SK-N-SH treated with all-trans-retinoic acid at 6 μM for 48 hours (cell line): Measurements from ENCODE around the gene CPLX1.

Source experiments
- ATAC-seq: fragments of 200-7000 bp; cut with Tn5 transposase; 3 replicates; pipeline ENCODE4 v1.9.1; 2020; ENCODE audit warnings: mild to moderate bottlenecking, moderate library complexity
- ARNTL ChIP-seq: fragments of 450-650 bp; formaldehyde crosslinking; IDR thresholded peaks from 2 replicates; pipeline ENCODE4 v1.5.0; 2020; ENCODE audit warnings: low read depth, mild to moderate bottlenecking, moderate library complexity, borderline replicate concordance
- BACH2 ChIP-seq: fragments of 250-450 bp; sonication (Bioruptor Pico); IDR thresholded peaks from 2 replicates; pipeline ENCODE4 v1.9.0; 2021; ENCODE audit warnings: mild to moderate bottlenecking, borderline replicate concordance
- CSDC2 ChIP-seq: fragments of 250-450 bp; sonication (Bioruptor Pico); IDR thresholded peaks from 2 replicates; pipeline ENCODE4 v1.5.0; 2020; ENCODE audit warnings: mild to moderate bottlenecking, moderate library complexity
- ESRRG ChIP-seq: fragments of 250-450 bp; sonication (Bioruptor Pico); IDR thresholded peaks from 2 replicates; pipeline ENCODE4 v1.6.1; 2021; ENCODE audit warnings: mild to moderate bottlenecking
- ISL1 ChIP-seq: fragments of 250-450 bp; sonication (Bioruptor Pico); IDR thresholded peaks from 2 replicates; pipeline ENCODE4 v2.1.2; 2022; ENCODE audit warnings: mild to moderate bottlenecking, moderate library complexity
- OSR1 ChIP-seq: fragments of 250-450 bp; sonication (Bioruptor Pico); IDR thresholded peaks from 2 replicates; pipeline ENCODE4 v1.8.0; 2022; ENCODE audit warnings: moderate library complexity, mild to moderate bottlenecking, inconsistent platforms
- PATZ1 ChIP-seq: fragments of 250-450 bp; sonication (Bioruptor Pico); IDR thresholded peaks from 2 replicates; pipeline ENCODE4 v1.8.0; 2020; ENCODE audit warnings: mild to moderate bottlenecking, moderate library complexity, borderline replicate concordance
- PPARA ChIP-seq: fragments of 250-450 bp; sonication (Bioruptor Pico); IDR thresholded peaks from 2 replicates; pipeline ENCODE4 v1.5.0; 2020; ENCODE audit warnings: mild to moderate bottlenecking, borderline replicate concordance
- RARB ChIP-seq: fragments of 250-450 bp; sonication (Bioruptor Pico); IDR thresholded peaks from 2 replicates; pipeline ENCODE4 v1.8.0; 2021; ENCODE audit warnings: mild to moderate bottlenecking, moderate library complexity
- SNAI2 ChIP-seq: fragments of 250-450 bp; sonication (Bioruptor Pico); IDR thresholded peaks from 2 replicates; pipeline ENCODE4 v1.5.0; 2020; ENCODE audit warnings: mild to moderate bottlenecking, moderate library complexity
- TOX ChIP-seq: fragments of 250-450 bp; sonication (Bioruptor Pico); IDR thresholded peaks from 2 replicates; pipeline ENCODE4 v1.8.0; 2021; ENCODE audit warnings: mild to moderate bottlenecking, moderate library complexity, borderline replicate concordance
- TSHZ2 ChIP-seq: fragments of 250-450 bp; sonication (Bioruptor Pico); IDR thresholded peaks from 2 replicates; pipeline ENCODE4 v1.5.0; 2020; ENCODE audit warnings: mild to moderate bottlenecking, moderate library complexity
- ZFP3 ChIP-seq: fragments of 250-450 bp; sonication (Bioruptor Pico); IDR thresholded peaks from 2 replicates; pipeline ENCODE4 v1.5.0; 2020; ENCODE audit warnings: mild to moderate bottlenecking, moderate library complexity
- ZFP30 ChIP-seq: fragments of 450-650 bp; formaldehyde crosslinking; IDR thresholded peaks from 2 replicates; pipeline ENCODE4 v1.5.0; 2022; ENCODE audit warnings: mild to moderate bottlenecking, moderate library complexity
- ZNF565 ChIP-seq: fragments of 450-650 bp; formaldehyde crosslinking; conservative IDR thresholded peaks from 2 replicates; pipeline ENCODE4 v1.5.0; 2020; ENCODE audit warnings: low read depth, mild to moderate bottlenecking, moderate library complexity
- ZNF8 ChIP-seq: fragments of 450-650 bp; formaldehyde crosslinking; IDR thresholded peaks from 2 replicates; pipeline ENCODE4 v1.5.0; 2020; ENCODE audit warnings: mild to moderate bottlenecking, moderate library complexity
- TF ChIP-seq, protein P1 (sequence below): fragments of 250-450 bp; sonication (Bioruptor Pico); IDR thresholded peaks from 2 replicates; pipeline ENCODE4 v1.5.1; 2020; ENCODE audit warnings: low read depth, mild to moderate bottlenecking, moderate library complexity
- TF ChIP-seq, protein P2 (sequence below): fragments of 250-450 bp; sonication (Bioruptor Pico); IDR thresholded peaks from 2 replicates; pipeline ENCODE4 v1.5.1; 2021; ENCODE audit warnings: mild to moderate bottlenecking, moderate library complexity
- TF ChIP-seq, protein P3 (sequence below): fragments of 250-450 bp; sonication (Bioruptor Pico); IDR thresholded peaks from 2 replicates; pipeline ENCODE4 v1.8.0; 2021; ENCODE audit warnings: low read depth, mild to moderate bottlenecking, moderate library complexity, borderline replicate concordance

Gene CPLX1

GRCh38 chr4:856225-856901, 30.4 kb upstream of the CPLX1 start:
- TF ChIP-seq OSR1 (no peak), ZNF8 (no peak), PATZ1 (CRISPR knock-in tag) (no peak), CSDC2 (no peak), BACH2 (CRISPR knock-in tag) (no peak), ISL1 (no peak), TSHZ2 (CRISPR knock-in tag) (no peak), RARB (CRISPR knock-in tag) (no peak), ZFP30 (CRISPR knock-in tag) (no peak), ARNTL (no peak), PPARA (CRISPR knock-in tag) (no peak), SNAI2 (CRISPR knock-in tag) (no peak), ZNF565 (CRISPR knock-in tag) (no peak)
- TF ChIP-seq, protein P1, sequence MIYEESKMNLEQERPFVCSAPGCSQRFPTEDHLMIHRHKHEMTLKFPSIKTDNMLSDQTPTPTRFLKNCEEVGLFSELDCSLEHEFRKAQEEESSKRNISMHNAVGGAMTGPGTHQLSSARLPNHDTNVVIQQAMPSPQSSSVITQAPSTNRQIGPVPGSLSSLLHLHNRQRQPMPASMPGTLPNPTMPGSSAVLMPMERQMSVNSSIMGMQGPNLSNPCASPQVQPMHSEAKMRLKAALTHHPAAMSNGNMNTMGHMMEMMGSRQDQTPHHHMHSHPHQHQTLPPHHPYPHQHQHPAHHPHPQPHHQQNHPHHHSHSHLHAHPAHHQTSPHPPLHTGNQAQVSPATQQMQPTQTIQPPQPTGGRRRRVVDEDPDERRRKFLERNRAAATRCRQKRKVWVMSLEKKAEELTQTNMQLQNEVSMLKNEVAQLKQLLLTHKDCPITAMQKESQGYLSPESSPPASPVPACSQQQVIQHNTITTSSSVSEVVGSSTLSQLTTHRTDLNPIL (CRISPR knock-in tag), result no peak
- TF ChIP-seq, protein P2, sequence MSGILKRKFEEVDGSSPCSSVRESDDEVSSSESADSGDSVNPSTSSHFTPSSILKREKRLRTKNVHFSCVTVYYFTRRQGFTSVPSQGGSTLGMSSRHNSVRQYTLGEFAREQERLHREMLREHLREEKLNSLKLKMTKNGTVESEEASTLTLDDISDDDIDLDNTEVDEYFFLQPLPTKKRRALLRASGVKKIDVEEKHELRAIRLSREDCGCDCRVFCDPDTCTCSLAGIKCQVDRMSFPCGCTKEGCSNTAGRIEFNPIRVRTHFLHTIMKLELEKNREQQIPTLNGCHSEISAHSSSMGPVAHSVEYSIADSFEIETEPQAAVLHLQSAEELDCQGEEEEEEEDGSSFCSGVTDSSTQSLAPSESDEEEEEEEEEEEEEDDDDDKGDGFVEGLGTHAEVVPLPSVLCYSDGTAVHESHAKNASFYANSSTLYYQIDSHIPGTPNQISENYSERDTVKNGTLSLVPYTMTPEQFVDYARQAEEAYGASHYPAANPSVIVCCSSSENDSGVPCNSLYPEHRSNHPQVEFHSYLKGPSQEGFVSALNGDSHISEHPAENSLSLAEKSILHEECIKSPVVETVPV, result no peak
- no peak for ATAC-seq

DNA sequence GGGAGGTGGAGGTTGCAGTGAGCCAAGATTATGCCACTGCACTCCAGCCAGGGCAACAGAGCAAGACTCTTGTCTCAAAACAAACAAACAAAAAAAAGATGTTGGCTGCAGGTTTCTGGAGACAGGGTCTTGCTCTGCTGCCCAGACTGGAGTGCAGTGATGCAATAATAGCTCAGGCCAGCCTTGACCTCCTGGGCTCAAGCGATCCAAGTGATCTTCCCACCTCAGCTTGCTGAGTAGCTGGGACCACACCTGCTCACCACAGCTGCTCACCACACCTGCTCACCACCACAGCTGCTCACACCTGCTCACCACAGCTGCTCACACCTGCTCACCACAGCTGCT, 29.9 kb upstream of the CPLX1 start:
- no peak for ATAC-seq
- no peak for TF ChIP-seq ARNTL
- no peak for TF ChIP-seq TOX (CRISPR knock-in tag)
- TF ChIP-seq TSHZ2 (CRISPR knock-in tag), result no peak
- TF ChIP-seq ZFP3 (CRISPR knock-in tag), result no peak
- TF ChIP-seq, protein P3, sequence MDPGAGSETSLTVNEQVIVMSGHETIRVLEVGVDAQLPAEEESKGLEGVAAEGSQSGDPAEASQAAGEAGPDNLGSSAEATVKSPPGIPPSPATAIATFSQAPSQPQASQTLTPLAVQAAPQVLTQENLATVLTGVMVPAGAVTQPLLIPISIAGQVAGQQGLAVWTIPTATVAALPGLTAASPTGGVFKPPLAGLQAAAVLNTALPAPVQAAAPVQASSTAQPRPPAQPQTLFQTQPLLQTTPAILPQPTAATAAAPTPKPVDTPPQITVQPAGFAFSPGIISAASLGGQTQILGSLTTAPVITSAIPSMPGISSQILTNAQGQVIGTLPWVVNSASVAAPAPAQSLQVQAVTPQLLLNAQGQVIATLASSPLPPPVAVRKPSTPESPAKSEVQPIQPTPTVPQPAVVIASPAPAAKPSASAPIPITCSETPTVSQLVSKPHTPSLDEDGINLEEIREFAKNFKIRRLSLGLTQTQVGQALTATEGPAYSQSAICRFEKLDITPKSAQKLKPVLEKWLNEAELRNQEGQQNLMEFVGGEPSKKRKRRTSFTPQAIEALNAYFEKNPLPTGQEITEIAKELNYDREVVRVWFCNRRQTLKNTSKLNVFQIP (CRISPR knock-in tag), result no peak
- no peak for TF ChIP-seq BACH2 (CRISPR knock-in tag)
- TF ChIP-seq, protein P1 (CRISPR knock-in tag), result no peak
- no peak for TF ChIP-seq ZNF565 (CRISPR knock-in tag)
- TF ChIP-seq ESRRG (CRISPR knock-in tag), result no peak
- no peak for TF ChIP-seq ZNF8
